Measurements from ENCODE around the gene SDK2. TPM values are rescaled to one million over a fixed set of nuclear protein-coding genes. Genes with fewer than 3 reads are reported as not detected.
A peak's percentile ranks its signal among the peaks of the same experiment; 100 is the strongest.

Gene SDK2
- total RNA-seq, 1 donor: under 0.01 TPM

DNA sequence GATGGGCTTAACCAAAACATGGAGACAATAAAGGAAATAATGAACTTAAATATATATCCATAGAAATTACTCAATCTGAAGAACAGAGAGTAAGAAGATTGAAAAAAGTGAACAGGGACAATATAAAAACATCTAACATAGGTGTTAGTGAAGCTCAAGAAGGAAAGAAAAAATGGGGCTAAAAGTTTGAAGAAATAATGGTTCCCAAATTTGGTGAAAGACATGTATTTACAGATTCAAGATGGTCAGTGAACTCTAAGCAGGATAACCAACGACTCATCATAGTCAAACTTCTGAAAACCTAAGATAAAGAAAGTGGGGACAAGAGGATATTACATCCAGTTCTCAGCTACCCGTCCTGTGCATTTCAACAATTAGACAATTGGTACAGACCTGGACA, 22.6 kb downstream of the SDK2 start:
- no peak overlapping the region for H2AFZ ChIP-seq (ENCODE audit: low read length)
- no peaks in the 10 kb centered on the region for H3K36me3 ChIP-seq (ENCODE audit: insufficient read depth, low read length)
- H3K27me3 ChIP-seq (ENCODE audit: insufficient read depth, low read length): no peaks in the 10 kb centered on the region
- no peaks in the 10 kb centered on the region for H3K79me2 ChIP-seq (ENCODE audit: insufficient read depth, low read length)
- peak; percentile 66 for DNase-seq (ENCODE audit: insufficient read length, low spot score, missing footprints)
- no peak overlapping the region for H3K27ac ChIP-seq (ENCODE audit: low read depth, low read length)
- H3K4me3 ChIP-seq (ENCODE audit: insufficient read depth, low read length): no peak overlapping the region
- no peaks in the 10 kb centered on the region for H3K4me1 ChIP-seq (ENCODE audit: insufficient read depth, low read length)
- no peaks in the 10 kb centered on the region for H4K20me1 ChIP-seq (ENCODE audit: insufficient read depth, low read length)
- TF ChIP-seq CTCF (IDR thresholded peaks at IDR 0.05; ENCODE audit: extremely low read depth, low read depth, low read length): no peak
- H3K9me3 ChIP-seq (ENCODE audit: low read depth, low read length): no peaks in the 10 kb centered on the region
- H3K4me2 ChIP-seq (ENCODE audit: insufficient read depth, low read length): no peak overlapping the region

- peak; percentile 8 for DNase-seq (ENCODE audit: insufficient read length, low spot score, missing footprints)
- H4K20me1 ChIP-seq (ENCODE audit: insufficient read depth, low read length): no peaks in the 10 kb centered on the region
- H3K4me1 ChIP-seq (ENCODE audit: insufficient read depth, low read length): no peaks in the 10 kb centered on the region
- no peak overlapping the region for H2AFZ ChIP-seq (ENCODE audit: low read length)
- no peak overlapping the region for H3K4me3 ChIP-seq (ENCODE audit: insufficient read depth, low read length)
- no peaks in the 10 kb centered on the region for H3K9me3 ChIP-seq (ENCODE audit: low read depth, low read length)
- no peaks in the 10 kb centered on the region for H3K79me2 ChIP-seq (ENCODE audit: insufficient read depth, low read length)
- no peaks in the 10 kb centered on the region for H3K36me3 ChIP-seq (ENCODE audit: insufficient read depth, low read length)
- no peak overlapping the region for H3K27ac ChIP-seq (ENCODE audit: low read depth, low read length)
- TF ChIP-seq CTCF (IDR thresholded peaks at IDR 0.05; ENCODE audit: extremely low read depth, low read depth, low read length): no peak
- no peaks in the 10 kb centered on the region for H3K27me3 ChIP-seq (ENCODE audit: insufficient read depth, low read length)
- H3K4me2 ChIP-seq (ENCODE audit: insufficient read depth, low read length): no peak overlapping the region
Measured at GRCh38 chr17:73620414-73620813, 23.8 kb downstream of the SDK2 start.

- Histone ChIP-seq H4K20me1 (ENCODE audit: insufficient read depth, low read length) (no peaks in the 10 kb centered on the region), H2AFZ (ENCODE audit: low read length) (no peak overlapping the region), H3K4me3 (ENCODE audit: insufficient read depth, low read length) (no peak overlapping the region), H3K27ac (ENCODE audit: low read depth, low read length) (no peak overlapping the region), H3K9me3 (ENCODE audit: low read depth, low read length) (no peaks in the 10 kb centered on the region), H3K4me2 (ENCODE audit: insufficient read depth, low read length) (no peak overlapping the region), H3K36me3 (ENCODE audit: insufficient read depth, low read length) (no peaks in the 10 kb centered on the region), H3K4me1 (ENCODE audit: insufficient read depth, low read length) (no peaks in the 10 kb centered on the region), H3K27me3 (ENCODE audit: insufficient read depth, low read length) (no peaks in the 10 kb centered on the region), H3K79me2 (ENCODE audit: insufficient read depth, low read length) (no peaks in the 10 kb centered on the region)
- TF ChIP-seq CTCF (IDR thresholded peaks at IDR 0.05; ENCODE audit: extremely low read depth, low read depth, low read length): no peak
- peak; percentile 53 for DNase-seq (ENCODE audit: insufficient read length, low spot score, missing footprints)
Measured at GRCh38 chr17:73617501-73617900, 26.7 kb downstream of the SDK2 start.

GRCh38 chr17:73616873-73617404, 27.3 kb downstream of the SDK2 start:
- Histone ChIP-seq H3K4me3 (ENCODE audit: insufficient read depth, low read length) (no peak overlapping the region), H3K79me2 (ENCODE audit: insufficient read depth, low read length) (no peaks in the 10 kb centered on the region), H3K4me2 (ENCODE audit: insufficient read depth, low read length) (no peak overlapping the region), H3K4me1 (ENCODE audit: insufficient read depth, low read length) (no peaks in the 10 kb centered on the region), H4K20me1 (ENCODE audit: insufficient read depth, low read length) (no peaks in the 10 kb centered on the region), H3K36me3 (ENCODE audit: insufficient read depth, low read length) (no peaks in the 10 kb centered on the region), H3K27me3 (ENCODE audit: insufficient read depth, low read length) (no peaks in the 10 kb centered on the region), H3K27ac (ENCODE audit: low read depth, low read length) (no peak overlapping the region), H3K9me3 (ENCODE audit: low read depth, low read length) (no peaks in the 10 kb centered on the region), H2AFZ (ENCODE audit: low read length) (no peak overlapping the region)
- DNase-seq (ENCODE audit: insufficient read length, low spot score, missing footprints): peak; percentile 23
- TF ChIP-seq CTCF (IDR thresholded peaks at IDR 0.05; ENCODE audit: extremely low read depth, low read depth, low read length): no peak
